AG08395 (cell line): ENCODE data around the gene OR7E24.
"Not testable (repeated sequence)": the region's sequence is repeated elsewhere in the genome, so short reads cannot be mapped to it uniquely, and the experiment has no call there.

Experiments
- DNase-seq: peaks from one replicate; pipeline ENCODE4 v3.0.0; 2012; ENCODE audit warnings: mixed read lengths, low spot score

The OR7E24 gene

DNA sequence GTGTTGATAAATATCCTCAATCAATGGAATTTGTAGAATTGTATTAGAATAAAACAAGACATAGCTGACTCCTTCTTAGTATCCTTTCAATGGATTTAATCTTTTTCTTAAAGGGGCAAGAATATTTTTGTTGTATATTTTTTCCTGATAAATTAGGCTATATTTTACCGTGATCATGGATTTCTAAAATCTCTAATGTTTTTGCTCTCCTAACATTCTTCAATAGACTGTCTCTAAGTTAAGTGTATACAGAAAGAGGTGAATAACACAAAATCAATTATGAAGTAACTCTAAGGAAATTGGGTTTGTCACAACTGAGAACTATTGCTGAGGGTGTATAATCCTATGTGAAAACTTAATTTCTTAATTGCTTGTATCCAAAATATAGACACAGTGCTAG is at the start of gene OR7E24:
TSS of gene OR7E24 (plus strand) at position 301 of the 400 bp plus-strand sequence. CDS start 114 bp downstream, outside the sequence.
- no peak for DNase-seq

DNA sequence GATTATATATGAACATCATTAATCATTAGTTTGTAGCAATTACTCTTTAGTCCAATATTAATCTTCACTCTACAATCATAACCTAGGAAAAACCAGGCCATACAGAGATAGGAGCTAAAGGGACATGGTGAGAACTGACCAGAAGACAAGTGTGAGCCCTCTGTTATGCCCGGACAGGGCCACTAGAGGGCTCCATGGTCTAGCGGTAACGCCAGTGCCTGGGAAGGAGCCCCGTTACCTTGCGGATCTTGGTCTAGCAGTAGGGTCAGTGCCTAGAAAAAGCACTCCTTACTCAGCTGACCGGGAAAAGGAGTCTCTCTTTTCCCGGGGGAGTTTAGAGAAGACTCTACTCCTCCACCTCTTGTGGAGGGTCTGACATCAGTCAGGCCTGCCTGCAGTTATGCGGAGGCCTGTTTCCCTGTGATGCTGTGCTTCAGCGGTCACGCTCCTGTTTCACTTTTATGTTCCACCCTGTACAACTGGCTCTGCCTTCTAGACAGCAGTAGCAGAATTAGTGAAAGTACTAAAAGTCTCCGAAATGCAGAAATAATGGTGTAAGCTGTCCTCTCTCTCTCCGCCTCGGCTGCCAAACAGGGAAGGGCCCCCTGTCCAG is 45.1 kb upstream of the OR7E24 start:
- peak; percentile 63 for DNase-seq

DNA sequence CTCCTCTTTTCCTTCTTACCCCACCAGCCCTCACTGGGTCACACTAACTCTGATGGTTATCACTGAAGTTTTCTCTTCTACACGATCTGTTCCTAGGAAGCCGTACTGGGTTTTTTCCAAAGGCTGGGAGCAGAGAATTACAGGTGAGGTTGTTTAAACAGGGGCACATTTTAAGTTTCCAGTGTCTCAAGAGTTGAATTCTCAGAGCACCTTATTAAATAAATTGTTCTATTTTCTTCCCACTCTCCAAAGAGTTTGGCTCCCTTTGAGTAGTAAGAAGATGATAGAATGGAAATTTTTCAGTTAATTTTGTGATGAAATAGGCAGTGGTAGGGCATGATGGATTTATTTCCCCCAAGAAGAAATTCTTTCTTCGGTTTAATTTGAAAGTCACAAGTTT is 31.2 kb upstream of the OR7E24 start, which contains the start of gene OR7D4:
TSS of gene OR7D4 (minus strand) at position 101 of the 400 bp plus-strand sequence. CDS start 4,752 bp downstream, outside the sequence.
- no peak for DNase-seq

DNA sequence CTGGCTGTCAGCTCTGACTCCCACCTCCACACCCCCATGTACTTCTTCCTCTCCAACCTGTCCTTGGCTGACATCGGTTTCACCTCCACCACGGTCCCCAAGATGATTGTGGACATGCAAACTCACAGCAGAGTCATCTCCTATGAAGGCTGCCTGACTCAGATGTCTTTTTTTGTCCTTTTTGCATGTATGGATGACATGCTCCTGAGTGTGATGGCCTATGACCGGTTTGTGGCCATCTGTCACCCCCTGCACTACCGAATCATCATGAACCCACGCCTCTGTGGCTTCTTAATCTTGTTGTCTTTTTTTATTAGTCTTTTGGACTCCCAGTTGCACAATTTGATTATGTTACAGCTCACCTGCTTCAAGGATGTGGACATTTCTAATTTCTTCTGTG is 506 bp downstream of the OR7E24 start:
- no peak for DNase-seq

DNA sequence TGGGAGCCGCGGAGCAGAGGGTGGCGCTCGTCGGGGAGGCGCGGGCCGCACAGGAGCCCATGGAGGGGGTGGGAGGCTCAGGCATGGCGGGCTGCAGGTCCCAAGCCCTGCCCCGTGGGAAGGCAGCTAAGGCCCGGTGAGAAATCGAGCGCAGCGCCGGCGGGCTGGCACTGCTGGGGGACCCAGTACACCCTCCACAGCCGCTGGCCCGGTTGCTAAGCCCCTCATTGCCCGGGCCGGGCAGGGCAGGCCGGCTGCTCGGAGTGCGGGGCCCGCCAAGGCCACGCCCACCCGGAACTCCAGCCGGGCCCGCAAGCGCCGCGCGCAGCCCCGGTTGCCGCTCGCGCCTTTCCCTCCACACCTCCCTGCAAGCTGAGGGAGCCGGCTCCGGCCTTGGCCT is 32.8 kb downstream of the OR7E24 start:
- not testable (repeated sequence) for DNase-seq

DNA sequence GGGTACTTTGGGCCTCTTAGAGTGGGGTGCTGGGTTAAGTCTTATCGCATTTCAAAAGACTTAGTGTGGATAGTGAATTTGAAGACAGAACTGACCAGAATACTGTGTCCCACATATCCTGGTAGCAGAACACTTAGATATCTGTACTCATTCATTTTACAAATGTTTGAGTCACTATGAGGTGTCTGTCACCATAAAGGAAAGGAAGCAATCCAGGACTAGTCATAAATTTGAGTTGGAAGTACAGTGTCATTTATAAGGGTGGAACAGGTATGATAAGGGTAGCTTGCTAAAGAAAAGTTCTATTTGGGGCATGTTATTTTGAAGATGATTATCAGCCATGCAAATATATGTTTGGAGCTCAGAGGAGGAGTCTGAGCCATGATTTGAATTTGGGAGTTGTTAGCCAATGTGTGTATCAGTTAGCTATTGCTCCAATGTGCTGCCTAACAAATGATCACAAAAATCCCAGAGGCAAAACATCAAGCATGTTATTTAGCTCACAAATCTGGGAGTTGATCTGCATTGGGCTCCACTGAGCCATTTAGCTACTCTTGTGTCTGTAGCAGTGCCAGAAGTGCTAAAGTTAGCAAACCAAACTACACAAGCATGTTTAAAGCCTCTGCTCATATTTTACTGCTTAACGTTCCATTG is 38.6 kb downstream of the OR7E24 start:
- no peak for DNase-seq

DNA sequence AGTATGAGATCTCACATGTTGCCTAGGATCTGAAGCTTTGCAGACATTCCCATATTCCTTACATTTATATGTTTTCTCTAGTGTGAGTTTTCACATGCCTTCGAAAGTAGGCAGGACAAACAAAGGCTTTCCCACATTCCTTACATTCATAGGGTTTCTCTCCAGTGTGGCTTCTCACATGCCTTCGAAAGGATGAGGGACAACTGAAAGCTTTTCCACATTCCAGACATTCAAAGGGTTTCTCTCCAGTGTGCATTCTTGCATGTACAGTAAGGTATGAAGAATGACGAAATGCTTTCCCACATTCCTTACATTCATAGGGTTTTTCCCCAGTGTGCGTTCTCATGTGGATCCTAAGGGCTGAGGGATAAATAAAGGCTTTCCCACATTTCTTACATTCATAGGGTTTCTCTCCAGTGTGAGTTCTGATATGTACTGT is 44.7 kb downstream of the OR7E24 start:
- no peak for DNase-seq

DNA sequence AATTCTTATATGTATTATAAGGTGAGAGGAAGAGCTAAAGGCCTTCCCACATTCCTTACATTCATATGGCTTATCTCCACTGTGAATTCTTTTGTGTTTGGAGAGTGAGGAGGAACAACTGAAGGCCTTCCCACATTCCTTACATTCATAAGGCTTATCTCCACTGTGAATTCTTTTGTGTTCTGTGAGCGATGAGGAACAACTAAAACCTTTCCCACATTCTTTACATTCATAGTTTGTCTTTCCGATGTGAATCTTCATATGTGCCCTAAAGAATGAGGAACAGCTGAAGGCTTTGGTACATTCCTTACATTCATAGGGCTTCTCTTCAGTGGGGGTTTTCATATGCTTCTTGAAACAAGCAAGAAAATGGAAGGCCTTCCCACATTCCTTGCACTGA is 45.6 kb downstream of the OR7E24 start:
- DNase-seq: no peak
